GM12878 (cell line): ENCODE results near the gene CBLB.

ENCODE experiments used
- CEBPZ ChIP-seq: fragments of 150-350 bp; IDR thresholded peaks from 2 replicates; pipeline ENCODE4 v1.6.1; 2016; ENCODE audit warnings: low read depth, low read length
- CTCF ChIP-seq, 3 experiments: IDR thresholded peaks in 2 of 3; conservative IDR thresholded peaks in 1 of 3; 2 replicates each; pipeline ENCODE4 v1.5.1; 2011; ENCODE audit warnings: low read depth in 3 of 3, low read length in 3 of 3, mild to moderate bottlenecking in 3 of 3, control low read depth in 2 of 3, moderate library complexity in 2 of 3, inconsistent platforms in 1 of 3, mixed read lengths in 1 of 3; ENCODE audit not compliant: control insufficient read depth in 2 of 3, insufficient read depth in 1 of 3; ENCODE audit errors: extremely low read depth in 1 of 3
- EP300 ChIP-seq, 2 experiments: fragments of 150-350 bp in 1 of 2; IDR thresholded peaks; 2 replicates each; pipeline ENCODE4 v1.6.1; 2011 to 2012; ENCODE audit warnings: low read depth in 2 of 2, low read length in 2 of 2, borderline replicate concordance in 1 of 2, improper control_type of control experiment in 1 of 2, inconsistent platforms in 1 of 2; ENCODE audit not compliant: control insufficient read depth in 1 of 2
- GATAD2B ChIP-seq: fragments of 450-650 bp; conservative IDR thresholded peaks from 2 replicates; pipeline ENCODE4 v1.6.1; 2017; ENCODE audit warnings: low read depth, mild to moderate bottlenecking, moderate library complexity
- HCFC1 ChIP-seq: fragments of 150-350 bp; IDR thresholded peaks from 2 replicates; pipeline ENCODE4 v1.6.1; 2014; ENCODE audit warnings: low read length
- HDAC2 ChIP-seq: fragments of 200-600 bp; sonication (generic); IDR thresholded peaks from 2 replicates; pipeline ENCODE4 v1.6.1; 2017
- HDAC6 ChIP-seq: fragments of 200-600 bp; sonication (generic); IDR thresholded peaks from one replicate; pipeline ENCODE4 v1.8.0; 2017; ENCODE audit warnings: antibody characterized with exemption; ENCODE audit not compliant: unreplicated experiment
- JUND ChIP-seq: IDR thresholded peaks from 2 replicates; pipeline ENCODE4 v1.6.1; 2012; ENCODE audit warnings: low read depth, mild to moderate bottlenecking, low read length, improper control_type of control experiment, moderate library complexity
- NFXL1 ChIP-seq: fragments of 450-650 bp; IDR thresholded peaks from 2 replicates; pipeline ENCODE4 v1.6.1; 2017; ENCODE audit warnings: antibody characterized with exemption, mild to moderate bottlenecking, borderline replicate concordance
- NR2C2 ChIP-seq: IDR thresholded peaks from 2 replicates; pipeline ENCODE4 v1.6.1; 2011; ENCODE audit warnings: borderline replicate concordance, low read depth; ENCODE audit not compliant: control insufficient read depth, insufficient read length
- POLR2A ChIP-seq: IDR thresholded peaks from 2 replicates; pipeline ENCODE4 v1.6.1; 2011; ENCODE audit warnings: low read depth, mild to moderate bottlenecking, low read length
- TBL1XR1 ChIP-seq: IDR thresholded peaks from 2 replicates; pipeline ENCODE4 v1.6.1; 2012; ENCODE audit warnings: low read depth, low read length, improper control_type of control experiment
- TCF12 ChIP-seq: IDR thresholded peaks from 2 replicates; pipeline ENCODE4 v1.6.1; 2011; ENCODE audit warnings: low read depth, mild to moderate bottlenecking, low read length
- WRNIP1 ChIP-seq: IDR thresholded peaks from 2 replicates; pipeline ENCODE4 v1.6.1; 2011; ENCODE audit warnings: low read depth, low read length, improper control_type of control experiment, borderline replicate concordance

GRCh38 chr3:105639131-105639530 is 229.7 kb downstream of the CBLB start:
- TF ChIP-seq HDAC6 (no peak), HDAC2 (no peak), POLR2A (no peak), CEBPZ (no peak), HCFC1 (no peak), TBL1XR1 (no peak), NR2C2 (no peak), WRNIP1 (no peak), JUND (no peak), GATAD2B (no peak), EP300 (IDR thresholded peaks at IDR 0.05; ENCODE audit: borderline replicate concordance in 1 of 2, control insufficient read depth in 1 of 2, low read depth in 2 of 2, low read length in 2 of 2) (no peak), CTCF (IDR thresholded peaks at IDR 0.05 in 2 of 3, conservative IDR thresholded peaks at IDR 0.05 in 1 of 3; ENCODE audit: control insufficient read depth in 2 of 3, extremely low read depth in 1 of 3, insufficient read depth in 1 of 3, low read depth in 3 of 3, low read length in 3 of 3) (no peak), NFXL1 (no peak), TCF12 (no peak)
